GM13976 (cell line): ENCODE measurements around the gene SPTLC1.
"Not testable (repeated sequence)": the region's sequence is repeated elsewhere in the genome, so short reads cannot be mapped to it uniquely, and the experiment has no call there.

Source experiments
- DNase-seq: peaks from one replicate; pipeline ENCODE4 v3.0.0; 2012; ENCODE audit warnings: low spot score
- CTCF ChIP-seq: IDR thresholded peaks from 2 replicates; pipeline ENCODE4 v1.5.1; 2012; ENCODE audit warnings: borderline replicate concordance, mild to moderate bottlenecking; ENCODE audit not compliant: insufficient read depth; ENCODE audit errors: extremely low read depth, missing control alignments, control extremely low read depth
- in situ Hi-C: fragments of 300-500 bp; cut with MboI; formaldehyde crosslinking; loops from one replicate; pipeline ENCODE4 v1.12.0; 2022; ENCODE audit warnings: low sequenced_read_pairs, mixed read lengths, inconsistent platforms; ENCODE audit not compliant: unreplicated experiment

SPTLC1 gene

GRCh38 chr9:92147852-92148180 is 32.6 kb upstream of the SPTLC1 start:
- no peak for DNase-seq
- no peak for TF ChIP-seq CTCF
- in situ Hi-C loops = loop anchor here (25.0 kb wide), 2 partner anchors 289 to 639 kb away; no protein-coding TSS in a partner anchor

- no peak for TF ChIP-seq CTCF
- in situ Hi-C loops = loop anchor here (25.0 kb wide), 2 partner anchors 290 to 640 kb away; no protein-coding TSS in a partner anchor
- peak; percentile 58 for DNase-seq
These were observed 32.0 kb upstream of the SPTLC1 start for GRCh38 chr9:92147030-92147851.

- in situ Hi-C loops = loop anchor here (25.0 kb wide), 2 partner anchors 291 to 641 kb away; no protein-coding TSS in a partner anchor
- DNase-seq = no peak
- TF ChIP-seq CTCF = no peak
These were observed 31.4 kb upstream of the SPTLC1 start for GRCh38 chr9:92146610-92147009.

- not testable (repeated sequence) for DNase-seq
- in situ Hi-C loops = loop anchor here (25.0 kb wide), 2 partner anchors 292 to 642 kb away; no protein-coding TSS in a partner anchor
These were observed 30.6 kb upstream of the SPTLC1 start for GRCh38 chr9:92145784-92146183.

GRCh38 chr9:92142329-92142728 is 27.1 kb upstream of the SPTLC1 start:
- no peak for TF ChIP-seq CTCF
- in situ Hi-C loops = loop anchor here (25.0 kb wide), 2 partner anchors 295 to 645 kb away; no protein-coding TSS in a partner anchor
- DNase-seq = no peak

- DNase-seq = peak; percentile 50
- no peak for TF ChIP-seq CTCF
- in situ Hi-C loops = loop anchor here (25.0 kb wide), 2 partner anchors 296 to 646 kb away; no protein-coding TSS in a partner anchor
These were observed 26.2 kb upstream of the SPTLC1 start for GRCh38 chr9:92141144-92142129.

- in situ Hi-C loops = loop anchor here (25.0 kb wide), 2 partner anchors 297 to 647 kb away; no protein-coding TSS in a partner anchor
- no peak for TF ChIP-seq CTCF
- DNase-seq = no peak
These were observed 25.5 kb upstream of the SPTLC1 start for GRCh38 chr9:92140754-92141143.
